Cortex of kidney (tissue), 1 donor: ENCODE data around the gene XK.
"Not testable (repeated sequence)": the region's sequence is repeated elsewhere in the genome, so short reads cannot be mapped to it uniquely, and the experiment has no call there.

ENCODE experiments used
- DNase-seq: peaks from one replicate; lab custom pipeline; 2025; lab: John Stamatoyannopoulos, UW

XK gene

GRCh38 chrX:37685381-37686359 lies at the start of gene XK:
Gene XK, plus strand, starts transcription at chrX:37685791. Its CDS starts 171 bp downstream, at chrX:37685962.
- no peak for DNase-seq

- no peak for DNase-seq
Observed at GRCh38 chrX:37638047-37638446, 47.5 kb upstream of the XK start.

GRCh38 chrX:37640142-37640541 lies 45.4 kb upstream of the XK start:
- no peak for DNase-seq

GRCh38 chrX:37641859-37642258 lies 43.7 kb upstream of the XK start:
- DNase-seq, result no peak

GRCh38 chrX:37644381-37645305 lies 40.9 kb upstream of the XK start:
- no peak for DNase-seq

GRCh38 chrX:37646254-37646653 lies 39.3 kb upstream of the XK start:
- DNase-seq, result no peak

- not testable (repeated sequence) for DNase-seq
Observed at GRCh38 chrX:37650879-37651278, 34.7 kb upstream of the XK start.

- DNase-seq, result no peak
Observed at GRCh38 chrX:37651921-37652452, 33.6 kb upstream of the XK start.

- DNase-seq, result no peak
Observed at GRCh38 chrX:37652589-37653231, 32.9 kb upstream of the XK start.

GRCh38 chrX:37653397-37654085 lies 32.0 kb upstream of the XK start:
- DNase-seq, result no peak

- DNase-seq, result no peak
Observed at GRCh38 chrX:37658343-37659030, 27.1 kb upstream of the XK start.

- DNase-seq, result no peak
Observed at GRCh38 chrX:37659047-37659446, 26.5 kb upstream of the XK start.

GRCh38 chrX:37662181-37662580 lies 23.4 kb upstream of the XK start:
- DNase-seq, result no peak

- no peak for DNase-seq
Observed at GRCh38 chrX:37666516-37666915, 19.1 kb upstream of the XK start.

- DNase-seq, result no peak
Observed at GRCh38 chrX:37667141-37667540, 18.4 kb upstream of the XK start.

GRCh38 chrX:37672563-37672962 lies 13.0 kb upstream of the XK start:
- no peak for DNase-seq

- no peak for DNase-seq
Observed at GRCh38 chrX:37676811-37677210, 8.8 kb upstream of the XK start.

- DNase-seq, result no peak
Observed at GRCh38 chrX:37677243-37677642, 8.3 kb upstream of the XK start.

- no peak for DNase-seq
Observed at GRCh38 chrX:37677765-37678164, 7.8 kb upstream of the XK start.

GRCh38 chrX:37678574-37678973 lies 7.0 kb upstream of the XK start:
- DNase-seq, result no peak

- DNase-seq, result no peak
Observed at GRCh38 chrX:37679230-37679629, 6.4 kb upstream of the XK start.
